ENCODE measurements around the gene USP10. TPM values are rescaled to one million over a fixed set of nuclear protein-coding genes. Genes with fewer than 3 reads are reported as not detected.

Gene USP10
- total RNA-seq, 1 experiment from 2014 or later, result 203 TPM

- no peak overlapping the region for H2BK12ac ChIP-seq (ENCODE audit: insufficient read length, low read depth, low read length)
- H3K27me3 ChIP-seq (ENCODE audit: insufficient read depth, low read length), result no peaks in the 10 kb centered on the region
- H3K4me1 ChIP-seq (ENCODE audit: insufficient read depth, low read length), result peaks cover 11% of the 10 kb centered on the region; the same call in 1 of the 2 replicates
- H3K27ac ChIP-seq (ENCODE audit: insufficient read length, low read depth, low read length), result peak overlapping the region; percentile 8
- Mint-ChIP-seq H3K4me1 (peaks cover 58 to 71% of the 10 kb centered on the region in 2 experiments), H3K4me3 (no peak overlapping the region), H3K27ac (peak overlapping the region; percentile 13 to 93 (median 72); a peak in 4 of 7 replicates), H3K36me3 (ENCODE audit: insufficient read depth in 1 of 3, low read depth in 3 of 3) (peaks cover 3 to 39% (median 24%) of the 10 kb centered on the region in 3 experiments; a peak in 5 of 7 replicates), H3K9me3 (peaks cover 0 to 3% of the 10 kb centered on the region in 2 experiments; a peak in 1 of 5 replicates), H3K27me3 (ENCODE audit: low read depth) (no peaks in the 10 kb centered on the region)
- no peak overlapping the region for H3K4ac ChIP-seq (ENCODE audit: low read depth, low read length)
- no peak overlapping the region for H4K5ac ChIP-seq (ENCODE audit: insufficient read length, low read depth, low read length)
- no peak overlapping the region for H4K8ac ChIP-seq (replicated peaks; ENCODE audit: insufficient read length, low read depth, low read length)
- no peak overlapping the region for H3K56ac ChIP-seq (ENCODE audit: insufficient read length, low read depth, low read length)
- H2BK15ac ChIP-seq (ENCODE audit: low read depth, low read length), result no peak overlapping the region
- H3K4me2 ChIP-seq (ENCODE audit: insufficient read depth, insufficient read length, low read length), result no peak overlapping the region
- no peaks in the 10 kb centered on the region for H3K9me3 ChIP-seq (ENCODE audit: control insufficient read depth, low read depth, low read length)
- no peak overlapping the region; the same call in 1 of the 2 replicates for H3K14ac ChIP-seq (ENCODE audit: insufficient read depth, low read length)
- peaks cover 8% of the 10 kb centered on the region for H3K79me1 ChIP-seq (ENCODE audit: insufficient read depth, low read depth, low read length, poor library complexity, severe bottlenecking)
- H4K20me1 ChIP-seq (ENCODE audit: control insufficient read depth, insufficient read depth, insufficient read length), result peaks cover 7% of the 10 kb centered on the region
- no peak overlapping the region for H2AK5ac ChIP-seq (ENCODE audit: insufficient read length, low read length)
- TF ChIP-seq, protein P1, sequence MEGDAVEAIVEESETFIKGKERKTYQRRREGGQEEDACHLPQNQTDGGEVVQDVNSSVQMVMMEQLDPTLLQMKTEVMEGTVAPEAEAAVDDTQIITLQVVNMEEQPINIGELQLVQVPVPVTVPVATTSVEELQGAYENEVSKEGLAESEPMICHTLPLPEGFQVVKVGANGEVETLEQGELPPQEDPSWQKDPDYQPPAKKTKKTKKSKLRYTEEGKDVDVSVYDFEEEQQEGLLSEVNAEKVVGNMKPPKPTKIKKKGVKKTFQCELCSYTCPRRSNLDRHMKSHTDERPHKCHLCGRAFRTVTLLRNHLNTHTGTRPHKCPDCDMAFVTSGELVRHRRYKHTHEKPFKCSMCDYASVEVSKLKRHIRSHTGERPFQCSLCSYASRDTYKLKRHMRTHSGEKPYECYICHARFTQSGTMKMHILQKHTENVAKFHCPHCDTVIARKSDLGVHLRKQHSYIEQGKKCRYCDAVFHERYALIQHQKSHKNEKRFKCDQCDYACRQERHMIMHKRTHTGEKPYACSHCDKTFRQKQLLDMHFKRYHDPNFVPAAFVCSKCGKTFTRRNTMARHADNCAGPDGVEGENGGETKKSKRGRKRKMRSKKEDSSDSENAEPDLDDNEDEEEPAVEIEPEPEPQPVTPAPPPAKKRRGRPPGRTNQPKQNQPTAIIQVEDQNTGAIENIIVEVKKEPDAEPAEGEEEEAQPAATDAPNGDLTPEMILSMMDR (conservative IDR thresholded peaks at IDR 0.05), result no peak
- no CpG with 5 or more reads among the region's 12 CpGs for WGBS (ENCODE audit: extremely low coverage, insufficient read length, low lambda C conversion rate)
- H2BK20ac ChIP-seq (ENCODE audit: low read depth, low read length, poor library complexity, severe bottlenecking), result no peak overlapping the region
- H4K91ac ChIP-seq (ENCODE audit: insufficient read length, low read depth, low read length), result no peak overlapping the region
- no peak for DNase-seq
- no peak overlapping the region for H3K18ac ChIP-seq (ENCODE audit: insufficient read length, low read depth, low read length)
- no peak overlapping the region for H2BK120ac ChIP-seq (ENCODE audit: low read depth, low read length, poor library complexity, severe bottlenecking)
- no peaks in the 10 kb centered on the region for H3K23me2 ChIP-seq (ENCODE audit: insufficient read length, low read depth, low read length, poor library complexity, severe bottlenecking)
- no peak overlapping the region for H3K23ac ChIP-seq (ENCODE audit: insufficient read length, low read depth, low read length)
- no peak overlapping the region for H3K9ac ChIP-seq (ENCODE audit: extremely low read depth, insufficient read length, low read length)
- H3T11ph ChIP-seq (ENCODE audit: low read length), result no peak overlapping the region
- no peak overlapping the region for H2BK5ac ChIP-seq (ENCODE audit: insufficient read length, low read length)
- H3K79me2 ChIP-seq (ENCODE audit: insufficient read depth, low read length), result peaks cover 30% of the 10 kb centered on the region; the same call in 1 of the 2 replicates
- no peak overlapping the region for H2AFZ ChIP-seq (ENCODE audit: low read length)
Observed at GRCh38 chr16:84737192-84738011, 37.6 kb downstream of the USP10 start.

All from H9 (cell line).